ENCODE data around the gene JPH3.

Gene JPH3

GRCh38 chr16:87626905-87627304, 24.6 kb downstream of the JPH3 start:
- DNase-seq (ENCODE audit: low read depth, low spot score) = no peak

DNA sequence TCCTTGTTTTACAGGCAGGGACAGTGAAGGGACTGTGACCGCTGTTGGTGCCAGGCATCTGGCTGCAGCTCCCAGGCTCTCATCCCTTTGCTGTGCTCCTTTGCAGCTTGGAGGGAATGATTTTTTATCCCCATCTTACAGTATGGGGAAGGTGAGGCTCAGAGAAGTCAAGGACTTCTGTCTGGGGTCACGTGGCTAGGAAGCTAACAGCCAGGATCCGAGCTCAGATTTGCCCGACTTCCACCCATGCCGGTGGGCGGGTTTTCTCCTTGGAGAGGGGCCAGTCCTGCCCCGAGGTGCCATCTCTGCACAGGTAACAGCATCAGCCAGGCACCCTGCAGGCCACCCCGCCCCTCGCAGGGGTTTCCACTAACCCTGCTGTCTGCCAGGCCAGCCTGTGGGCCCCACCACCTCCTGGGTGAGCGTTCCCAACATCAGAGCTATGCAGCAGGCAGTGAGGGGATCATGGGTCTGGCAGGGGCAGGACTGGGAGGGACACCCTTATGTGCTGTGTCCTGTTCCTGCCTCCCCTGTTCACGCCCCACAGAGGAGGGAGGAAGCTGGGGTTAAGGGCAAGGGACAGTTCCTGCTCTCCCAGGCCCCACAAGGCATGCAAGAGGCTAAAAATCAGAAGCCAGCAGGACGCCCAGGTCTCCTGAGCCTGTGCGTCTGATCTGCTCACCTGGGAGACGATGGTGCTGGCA, 25.4 kb downstream of the JPH3 start:
- no peak for DNase-seq (ENCODE audit: low read depth, low spot score)

GRCh38 chr16:87628246-87628923, 26.1 kb downstream of the JPH3 start:
- DNase-seq (ENCODE audit: low read depth, low spot score) = no peak

DNA sequence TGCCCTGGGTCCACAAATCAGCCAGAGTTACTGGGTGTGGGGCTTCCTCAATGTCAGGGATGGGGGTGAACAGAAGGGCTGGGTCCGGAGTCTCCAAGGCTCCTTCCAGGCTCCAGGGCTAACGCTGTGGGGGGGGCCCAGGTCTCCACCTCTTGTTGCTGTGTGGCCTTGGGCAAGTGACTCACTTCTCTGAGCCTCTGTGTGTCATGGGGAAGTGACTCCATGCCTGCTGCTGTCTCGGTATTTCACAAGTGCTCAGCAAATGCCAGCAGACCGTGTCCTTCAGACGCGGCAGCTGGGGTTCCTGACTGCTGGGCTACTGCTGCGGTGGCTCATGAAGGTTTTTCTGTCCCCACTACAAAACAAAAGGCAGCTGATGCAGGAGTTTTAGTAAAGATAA, 26.6 kb downstream of the JPH3 start:
- no peak for DNase-seq (ENCODE audit: low read depth, low spot score)

GRCh38 chr16:87631067-87631466, 28.8 kb downstream of the JPH3 start:
- DNase-seq (ENCODE audit: low read depth, low spot score) = no peak

DNA sequence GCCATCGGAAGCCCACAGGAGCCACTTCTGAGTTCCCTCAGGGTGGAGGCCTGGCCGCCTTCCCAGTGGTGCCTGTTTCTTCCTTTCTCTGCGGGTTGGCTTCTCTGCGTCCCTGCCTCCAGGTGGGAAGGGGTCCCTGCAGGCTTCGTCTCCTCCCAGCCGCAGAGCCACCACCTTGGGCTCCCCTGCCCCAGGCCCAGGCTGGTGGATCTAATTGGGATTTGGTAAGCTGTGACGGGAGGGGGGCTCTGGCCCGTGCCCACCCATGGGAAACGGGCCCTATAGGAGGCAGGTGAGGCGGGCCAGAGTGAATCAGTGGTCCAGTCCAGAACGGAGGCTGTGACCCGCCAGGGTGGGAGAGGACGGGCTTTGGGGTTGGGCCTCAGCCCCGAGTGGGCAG, 32.1 kb downstream of the JPH3 start:
- DNase-seq (ENCODE audit: low read depth, low spot score) = no peak

- DNase-seq (ENCODE audit: low read depth, low spot score) = no peak
These were observed 33.3 kb downstream of the JPH3 start for GRCh38 chr16:87635541-87636049.

DNA sequence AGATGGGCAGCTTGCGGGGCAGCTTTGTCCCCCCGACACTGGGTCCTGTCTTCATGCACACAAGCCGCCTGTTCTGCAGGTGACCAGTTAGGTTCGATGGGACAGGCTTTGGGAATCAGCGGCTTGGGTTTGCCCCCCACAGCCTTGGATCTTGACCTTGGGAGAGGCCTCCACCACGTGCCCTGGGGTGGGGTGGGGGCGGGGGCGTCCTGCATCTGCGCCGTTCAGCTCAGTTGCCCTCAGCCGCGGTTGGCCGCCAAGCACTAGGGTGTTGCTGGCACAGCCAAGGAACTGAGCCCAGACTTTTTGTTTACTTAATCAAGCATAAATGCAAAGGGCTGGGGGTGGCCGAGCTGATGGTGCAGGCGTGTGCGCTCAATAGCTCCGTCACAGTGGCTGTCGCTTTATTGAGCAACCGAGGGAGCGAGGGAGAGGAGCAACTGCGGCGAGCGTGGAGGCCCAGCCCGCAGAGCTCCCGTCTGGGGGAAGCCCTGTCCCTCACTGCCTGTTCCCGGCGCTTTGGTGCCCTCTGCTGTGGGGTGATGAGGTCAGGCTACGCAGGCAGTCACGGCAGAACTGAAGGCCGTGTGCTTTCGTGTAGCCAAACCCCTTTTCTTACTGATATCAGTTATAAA, 33.9 kb downstream of the JPH3 start:
- no peak for DNase-seq (ENCODE audit: low read depth, low spot score)

- no peak for DNase-seq (ENCODE audit: low read depth, low spot score)
These were observed 34.4 kb downstream of the JPH3 start for GRCh38 chr16:87636741-87637140.

DNA sequence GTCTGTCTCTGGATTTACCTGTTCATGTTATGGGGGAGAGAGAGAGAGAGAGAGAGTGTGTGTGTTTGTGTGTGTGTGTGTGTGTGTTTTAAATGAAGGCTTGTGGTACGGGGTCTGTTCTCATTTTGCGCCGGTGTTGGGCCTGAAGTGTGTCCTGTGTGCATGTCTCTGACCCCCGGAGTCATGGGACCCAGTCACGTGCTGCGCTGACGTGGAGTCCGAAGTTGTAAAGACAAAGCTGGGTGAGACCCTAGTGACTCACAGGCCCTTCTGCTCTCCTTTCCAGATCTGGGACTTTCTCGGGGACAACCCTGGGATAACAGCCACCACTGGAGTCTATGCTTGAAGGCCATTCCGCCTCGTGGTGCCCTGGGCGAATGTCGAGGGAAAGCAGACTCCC, 35.0 kb downstream of the JPH3 start:
- no peak for DNase-seq (ENCODE audit: low read depth, low spot score)

DNA sequence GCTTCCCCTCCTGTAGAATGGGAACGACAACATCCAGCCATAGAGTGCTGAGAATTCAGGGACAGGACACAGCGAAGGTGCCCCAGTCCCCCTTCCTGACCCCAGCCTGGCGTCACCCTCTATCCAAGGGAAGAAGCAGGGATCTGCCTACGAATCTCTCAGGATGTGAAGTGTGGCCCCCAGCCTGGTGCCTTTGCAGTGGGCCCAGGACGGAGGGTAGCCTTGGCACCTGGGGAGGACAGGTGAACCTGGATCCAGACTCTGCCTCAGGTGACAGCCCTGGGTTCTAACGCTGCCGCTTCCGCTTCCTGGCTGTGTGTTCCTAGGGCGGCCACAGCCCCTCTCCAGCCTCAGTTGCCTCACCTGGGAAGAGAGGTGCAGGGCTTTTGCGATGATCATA, 36.4 kb downstream of the JPH3 start:
- no peak for DNase-seq (ENCODE audit: low read depth, low spot score)

DNA sequence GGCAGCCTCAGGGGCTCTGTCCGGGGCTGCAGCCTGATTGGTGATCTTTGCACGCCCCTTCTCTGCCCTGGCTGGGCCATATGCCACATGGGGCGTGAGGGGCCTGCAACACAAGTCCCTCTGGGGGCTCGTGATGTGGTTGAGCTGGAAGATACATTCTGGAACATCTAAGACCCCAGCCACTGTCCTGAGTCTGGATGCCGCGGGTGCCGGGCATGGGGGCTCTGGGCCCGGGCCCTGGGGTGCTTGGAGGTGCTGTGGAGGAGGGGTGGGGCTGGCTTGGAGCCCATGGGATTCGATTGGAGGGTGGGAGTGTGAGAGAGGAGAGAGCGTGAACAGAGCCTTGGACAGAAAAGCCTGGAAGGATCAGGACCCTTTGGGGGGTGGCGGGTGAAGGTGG, 39.4 kb downstream of the JPH3 start:
- DNase-seq (ENCODE audit: low read depth, low spot score) = no peak

DNA sequence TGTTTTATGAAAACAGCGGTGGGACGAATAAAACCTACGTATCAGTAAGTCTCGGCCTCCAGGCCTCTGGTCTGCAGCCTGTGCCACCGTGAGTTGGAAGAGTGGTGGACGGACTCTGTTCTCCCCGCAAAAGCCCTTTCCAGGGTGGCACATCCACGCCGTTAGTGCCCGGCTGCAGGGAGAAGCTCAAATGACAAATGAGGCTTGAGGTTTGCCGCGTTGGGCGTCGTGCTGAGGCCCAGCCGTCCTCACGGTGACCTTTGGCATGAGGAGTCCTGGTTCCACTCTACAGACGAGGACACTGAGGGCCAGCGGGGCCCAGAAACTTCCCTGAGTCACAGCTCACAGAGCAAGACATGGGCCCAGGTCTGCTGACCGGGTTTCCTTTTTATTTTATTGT, 40.2 kb downstream of the JPH3 start:
- DNase-seq (ENCODE audit: low read depth, low spot score) = no peak

GRCh38 chr16:87644186-87644585, 41.9 kb downstream of the JPH3 start:
- no peak for DNase-seq (ENCODE audit: low read depth, low spot score)

GRCh38 chr16:87644596-87644995, 42.3 kb downstream of the JPH3 start:
- DNase-seq (ENCODE audit: low read depth, low spot score) = no peak

DNA sequence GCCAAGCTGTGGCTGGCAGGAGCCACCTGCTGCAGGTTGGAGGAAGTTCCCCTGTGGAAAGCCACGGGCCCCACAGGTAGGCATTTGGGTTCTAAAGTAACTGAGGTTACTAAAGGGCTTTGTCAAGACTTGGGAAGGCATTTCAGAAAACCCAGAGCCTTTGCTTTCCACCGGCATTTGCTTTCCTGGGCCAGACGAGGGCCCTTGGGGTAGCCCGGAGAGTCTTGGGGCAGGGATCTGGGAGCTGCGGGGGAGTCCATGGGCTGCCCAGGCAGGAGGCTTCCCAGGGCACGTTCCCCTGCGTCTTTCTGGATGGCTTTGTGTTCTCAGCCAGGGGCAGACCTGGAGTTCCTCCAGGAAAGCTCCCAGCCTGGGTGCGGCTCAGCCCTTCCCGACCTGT, 43.5 kb downstream of the JPH3 start:
- no peak for DNase-seq (ENCODE audit: low read depth, low spot score)

DNA sequence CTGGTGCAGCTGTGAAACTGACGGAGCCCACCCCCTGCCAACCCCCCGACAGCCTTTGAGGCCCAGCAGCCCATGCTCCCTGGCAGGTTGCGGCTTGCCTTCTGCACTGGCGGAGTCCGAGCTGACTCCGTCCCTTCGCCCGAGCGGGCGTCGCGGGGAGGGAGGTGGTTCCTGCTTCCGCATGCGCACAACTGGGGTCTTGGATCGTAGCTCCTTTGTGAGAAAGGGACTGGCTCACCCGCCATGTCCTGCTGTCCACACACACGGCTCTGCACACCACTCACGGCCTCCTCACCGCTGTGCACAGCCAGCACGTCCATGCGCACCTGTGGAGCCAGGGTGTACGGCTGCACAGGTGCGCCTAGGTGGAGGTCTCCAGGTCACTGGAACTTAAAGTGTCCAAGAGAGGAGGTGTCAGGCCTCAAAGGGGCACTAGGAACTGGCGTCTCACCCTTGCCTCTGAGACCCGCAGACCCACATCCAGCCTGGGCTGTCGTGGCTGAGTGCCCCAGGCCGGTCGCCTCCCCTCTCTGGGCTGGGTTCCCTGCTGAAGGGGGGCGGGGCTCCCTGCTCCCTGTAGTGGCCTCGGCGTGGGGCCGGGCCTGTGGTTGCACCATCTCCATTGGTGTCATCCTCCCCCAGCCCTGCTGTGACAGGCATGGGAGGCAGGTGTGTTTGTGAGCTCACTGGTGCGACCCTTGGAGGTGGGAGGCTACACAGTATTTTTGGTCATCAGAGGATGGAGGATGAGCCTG, 45.3 kb downstream of the JPH3 start:
- no peak for DNase-seq (ENCODE audit: low read depth, low spot score)

- no peak for DNase-seq (ENCODE audit: low read depth, low spot score)
These were observed 45.9 kb downstream of the JPH3 start for GRCh38 chr16:87648236-87648635.

DNA sequence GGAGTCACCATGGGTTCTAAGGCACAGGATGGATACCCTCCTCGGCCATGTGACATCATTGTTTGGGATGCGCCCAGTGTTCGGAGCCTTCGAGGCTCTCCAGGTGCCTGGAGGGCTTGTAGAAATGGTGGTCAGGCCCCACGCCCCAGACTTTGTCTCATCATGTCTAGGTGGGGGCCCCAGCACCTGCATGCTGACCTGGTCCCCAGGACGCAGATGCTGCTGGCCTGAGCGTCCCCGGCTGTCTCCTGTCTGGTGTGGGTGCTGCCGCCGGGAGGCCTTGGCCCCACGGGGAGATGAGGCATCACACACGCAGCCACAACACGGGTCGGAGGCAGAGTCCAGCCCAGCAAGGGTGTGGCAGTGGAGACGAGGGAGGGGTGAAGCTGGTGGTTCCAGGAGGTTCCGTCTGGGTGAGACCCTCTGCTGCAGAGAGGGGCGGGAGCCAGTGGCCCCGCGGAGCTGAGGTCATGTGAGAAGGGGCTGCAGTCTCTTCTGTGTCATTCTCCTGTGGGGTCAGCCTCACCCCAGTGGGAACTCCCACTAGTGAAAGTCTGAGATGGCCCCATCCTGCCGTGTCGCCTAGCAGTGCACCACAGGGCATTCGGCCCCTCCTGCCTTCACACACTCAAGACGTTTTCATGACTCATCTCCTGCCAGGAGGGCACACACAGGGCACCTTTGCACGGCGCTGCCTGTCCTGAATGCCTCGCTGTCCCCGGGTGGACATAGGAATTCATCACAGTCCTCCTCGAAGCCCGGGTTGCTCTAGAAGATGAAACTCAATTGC, 46.6 kb downstream of the JPH3 start:
- DNase-seq (ENCODE audit: low read depth, low spot score) = no peak

GRCh38 chr16:87652386-87652785, 50.1 kb downstream of the JPH3 start:
- DNase-seq (ENCODE audit: low read depth, low spot score) = no peak

- no peak for DNase-seq (ENCODE audit: low read depth, low spot score)
These were observed 50.5 kb downstream of the JPH3 start for GRCh38 chr16:87652799-87653198.

Data from iPS DF 19.7 (cell line).